HG03280 (cell line): ENCODE results near the gene CAPN3.

Source experiments
- ATAC-seq: cut with Tn5 transposase; IDR thresholded peaks from one replicate; pipeline ENCODE4 v1.9.1; 2021; ENCODE audit warnings: mild to moderate bottlenecking, moderate library complexity; ENCODE audit not compliant: unreplicated experiment

Gene CAPN3

GRCh38 chr15:42355291-42355690 lies 4.0 kb upstream of the CAPN3 start:
- no peak for ATAC-seq

GRCh38 chr15:42356851-42357250 lies 2.5 kb upstream of the CAPN3 start:
- ATAC-seq: no peak

DNA sequence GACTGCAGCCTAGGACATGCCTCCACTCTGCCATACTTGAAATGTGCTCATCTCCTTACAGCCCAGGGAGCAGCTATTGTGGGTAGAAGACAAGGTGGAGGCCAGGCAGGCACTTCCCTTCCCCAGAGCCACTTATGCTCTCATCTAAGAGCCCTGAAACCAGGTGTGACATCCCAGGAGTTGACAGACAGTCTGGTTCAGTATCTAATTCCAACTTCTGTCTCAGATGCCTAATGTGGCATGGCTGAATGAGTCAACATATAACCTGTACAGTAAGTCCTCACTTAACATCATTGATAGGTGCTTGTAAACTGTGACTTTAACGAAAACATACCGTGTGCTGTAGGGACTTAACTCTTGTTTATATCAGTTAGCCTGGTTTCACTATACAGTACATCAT lies 1.2 kb upstream of the CAPN3 start:
- no peak for ATAC-seq

DNA sequence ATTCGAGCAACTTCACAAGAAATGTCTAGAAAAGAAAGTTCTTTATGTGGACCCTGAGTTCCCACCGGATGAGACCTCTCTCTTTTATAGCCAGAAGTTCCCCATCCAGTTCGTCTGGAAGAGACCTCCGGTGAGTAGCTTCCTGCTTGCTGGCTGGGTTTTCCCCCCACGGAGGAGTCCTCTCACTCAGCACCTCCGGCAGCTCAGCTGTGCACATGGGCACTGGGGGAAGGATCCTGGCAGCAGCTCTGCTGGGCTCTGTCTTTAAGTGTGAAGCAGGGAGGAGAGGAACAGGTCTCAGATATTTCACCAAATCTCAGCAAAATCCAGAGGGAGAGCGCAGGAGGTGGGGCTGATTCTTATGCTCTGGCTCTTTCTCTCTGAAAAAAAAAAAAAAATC lies 684 bp downstream of the CAPN3 start:
- no peak for ATAC-seq

DNA sequence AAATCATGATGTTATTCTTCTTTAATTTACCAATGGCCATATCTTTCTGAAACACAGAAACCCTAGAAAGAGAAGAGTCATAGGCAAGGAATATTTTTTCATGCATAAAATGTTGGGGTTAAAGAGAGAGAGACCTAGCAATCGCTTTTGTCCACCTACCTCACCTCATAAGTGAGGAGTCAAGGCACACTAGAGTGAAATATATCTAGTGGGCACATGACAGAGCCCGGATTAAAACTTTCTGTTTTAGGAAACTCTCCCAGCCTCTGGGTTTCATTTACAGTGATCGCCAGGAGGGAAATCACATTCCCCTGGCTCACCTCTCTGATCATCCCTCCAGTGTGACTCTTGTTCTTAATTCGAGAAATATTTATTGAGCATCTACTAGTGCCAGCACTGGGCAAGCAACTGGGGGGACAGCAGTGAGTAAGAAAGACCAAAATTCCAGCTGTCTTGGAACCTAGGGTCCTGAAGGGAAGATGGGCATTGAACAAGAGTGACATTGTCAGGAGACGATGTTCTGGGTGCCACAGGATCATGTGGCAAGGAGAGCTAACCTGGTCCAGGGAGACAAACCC lies 1.3 kb downstream of the CAPN3 start:
- ATAC-seq: no peak

GRCh38 chr15:42363487-42363886 lies 4.2 kb downstream of the CAPN3 start:
- ATAC-seq: no peak

GRCh38 chr15:42363942-42364341 lies 4.6 kb downstream of the CAPN3 start:
- no peak for ATAC-seq

DNA sequence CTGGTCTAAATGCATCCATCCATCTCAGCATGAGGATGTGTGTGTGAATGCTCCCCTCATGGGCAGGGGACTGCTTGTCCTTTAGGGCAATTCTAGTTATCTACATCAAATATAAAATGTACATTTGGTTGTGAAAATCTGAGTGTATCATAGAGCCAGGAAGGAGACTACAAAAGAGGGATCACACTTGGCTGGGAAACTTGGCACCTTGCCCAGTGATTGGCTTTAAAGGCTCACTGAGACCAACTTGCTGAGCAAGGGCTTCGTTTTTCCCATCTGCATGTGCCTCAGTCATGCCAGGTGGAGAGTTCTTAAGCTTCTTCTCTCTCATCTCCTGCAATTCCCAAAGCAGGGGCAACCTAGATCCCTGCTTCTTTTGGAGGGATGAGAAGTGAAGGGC lies 5.2 kb downstream of the CAPN3 start:
- no peak for ATAC-seq

GRCh38 chr15:42365921-42366550 lies 6.7 kb downstream of the CAPN3 start:
- ATAC-seq: no peak

- no peak for ATAC-seq
Measured at GRCh38 chr15:42367041-42367440, 7.7 kb downstream of the CAPN3 start.

- no peak for ATAC-seq
Measured at GRCh38 chr15:42368096-42368495, 8.8 kb downstream of the CAPN3 start.

- ATAC-seq: no peak
Measured at GRCh38 chr15:42371096-42371495, 11.8 kb downstream of the CAPN3 start.

DNA sequence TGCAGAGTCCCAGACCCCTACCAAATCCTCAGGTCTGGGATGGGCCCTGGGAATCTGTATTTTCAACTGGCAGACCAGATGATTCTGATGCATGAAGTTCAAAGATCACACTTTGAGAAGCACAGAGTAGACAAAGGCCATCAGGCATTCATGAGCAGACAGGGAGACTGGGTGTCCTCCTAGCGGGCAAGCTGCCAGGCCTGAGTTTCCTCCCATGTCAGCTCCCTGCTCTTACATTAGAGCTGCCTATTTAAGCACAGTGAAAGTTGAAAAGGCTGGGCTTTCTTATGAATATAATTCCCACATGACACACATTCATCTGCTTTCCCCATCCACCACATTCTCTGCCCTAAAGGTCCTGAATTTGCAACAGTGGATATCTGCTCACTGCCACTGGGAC lies 14.0 kb downstream of the CAPN3 start:
- ATAC-seq: no peak

- no peak for ATAC-seq
Measured at GRCh38 chr15:42373936-42374335, 14.6 kb downstream of the CAPN3 start.

DNA sequence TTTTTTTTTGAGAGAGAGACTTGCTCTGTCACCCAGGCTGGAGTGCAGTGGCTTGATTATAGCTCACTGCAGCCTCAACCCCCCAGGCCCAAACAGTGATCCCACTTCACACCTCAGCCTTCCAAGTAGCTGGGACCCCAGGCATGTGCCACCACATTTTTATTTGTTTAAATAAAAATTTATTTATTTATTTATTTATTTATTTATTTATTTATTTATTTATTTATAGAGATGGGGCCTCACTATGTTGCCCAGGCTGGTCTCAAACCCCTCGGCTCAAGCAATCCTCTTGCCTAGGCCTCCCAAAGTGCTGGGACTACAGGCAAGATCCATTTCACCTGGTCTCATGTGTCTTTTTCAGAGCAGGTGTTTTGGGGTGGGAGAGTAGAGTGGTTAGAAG lies 15.5 kb downstream of the CAPN3 start:
- no peak for ATAC-seq

DNA sequence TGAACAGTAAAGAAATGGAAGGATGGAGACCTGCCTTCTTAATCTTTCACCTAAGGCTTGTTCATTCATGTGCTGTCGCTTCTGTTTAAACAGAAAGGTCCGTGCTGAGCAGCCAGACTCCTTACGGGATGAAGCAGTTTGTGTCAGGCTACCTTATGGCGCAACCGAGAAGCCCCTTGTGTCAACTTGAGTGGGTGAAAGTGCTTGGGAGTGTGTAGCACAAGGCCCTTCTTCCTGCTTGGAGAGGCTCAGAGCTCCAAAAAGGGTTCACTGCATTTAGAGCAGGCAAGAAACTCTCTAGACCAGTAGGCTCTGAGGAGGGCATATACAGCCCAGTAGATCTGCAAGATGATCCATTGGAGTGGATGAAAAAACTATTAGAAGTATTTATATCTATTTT lies 16.0 kb downstream of the CAPN3 start:
- ATAC-seq: no peak

DNA sequence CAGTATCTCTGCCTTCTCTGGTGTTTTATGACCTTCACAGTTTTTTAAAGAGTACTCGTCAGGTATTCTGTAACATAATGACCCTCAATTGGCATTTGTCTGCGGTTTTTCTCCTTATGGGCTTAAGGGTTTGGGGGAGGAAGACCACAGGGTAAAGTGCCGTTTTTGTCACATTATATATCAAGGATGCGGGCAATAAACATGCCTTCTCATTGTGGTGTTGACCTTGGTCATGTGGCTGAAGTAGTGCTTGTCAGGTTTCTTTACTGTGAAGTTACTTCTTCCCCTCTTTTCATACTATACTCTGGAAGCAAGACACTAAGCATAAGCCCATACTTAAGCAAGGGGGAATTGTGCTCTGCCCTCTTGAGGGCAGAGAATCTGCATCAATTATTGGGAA lies 16.6 kb downstream of the CAPN3 start:
- ATAC-seq: no peak

DNA sequence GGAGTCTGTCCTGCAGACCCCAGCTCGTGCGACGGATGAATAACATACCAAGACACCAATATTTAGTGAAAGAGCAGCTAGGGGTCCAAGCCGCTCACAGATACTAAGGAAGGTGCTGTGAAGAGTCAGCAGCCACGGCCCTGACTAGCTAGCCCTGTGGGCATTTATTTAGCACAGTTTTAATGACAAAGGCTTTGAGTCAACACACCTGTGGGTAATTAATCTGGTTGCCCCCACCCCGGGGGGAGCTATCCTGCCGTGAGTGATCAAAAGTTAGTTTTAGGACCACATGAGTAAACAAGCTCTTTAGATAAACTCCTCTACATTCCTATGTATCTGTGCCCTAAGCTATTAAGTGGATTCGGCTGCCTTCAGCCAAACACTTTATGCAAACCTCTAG lies 18.7 kb downstream of the CAPN3 start:
- ATAC-seq: no peak

GRCh38 chr15:42384597-42384996 lies 25.3 kb downstream of the CAPN3 start:
- ATAC-seq: no peak

DNA sequence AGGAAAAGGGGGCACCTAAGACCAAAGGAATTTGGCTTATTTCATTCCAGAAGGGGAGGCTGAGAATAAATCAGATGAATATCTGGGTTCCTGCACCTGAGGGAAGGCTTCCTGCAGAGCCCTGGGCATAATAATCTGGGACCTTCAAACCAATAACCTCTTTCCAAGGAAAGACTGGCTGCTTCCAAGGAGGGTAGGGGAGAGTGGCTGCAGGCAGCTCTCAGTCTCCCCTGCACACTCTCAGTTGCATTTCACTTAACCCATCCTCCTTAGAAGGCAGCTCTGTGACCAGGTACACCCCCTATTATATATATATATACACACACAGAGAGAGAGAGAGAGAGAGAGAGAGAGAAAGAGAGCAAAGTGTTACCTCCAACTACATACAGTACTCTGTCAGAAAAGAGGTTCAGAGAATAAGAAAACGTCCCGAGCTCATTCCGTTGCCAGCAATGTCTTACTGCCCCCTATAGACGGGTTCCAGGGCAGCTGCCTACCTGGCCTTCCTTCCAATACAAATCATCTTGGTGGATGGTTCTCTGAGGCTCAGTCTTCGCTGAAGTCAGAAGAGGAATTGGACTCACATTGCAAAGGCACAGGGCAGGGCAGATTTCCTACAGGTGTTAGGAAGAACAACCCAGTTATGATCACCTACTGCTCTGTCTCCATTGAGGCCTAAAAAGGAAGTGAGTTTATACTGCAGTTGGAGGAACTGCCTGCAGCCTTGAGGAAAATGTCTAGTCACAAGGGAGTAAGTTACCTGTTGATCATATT lies 26.1 kb downstream of the CAPN3 start:
- no peak for ATAC-seq

DNA sequence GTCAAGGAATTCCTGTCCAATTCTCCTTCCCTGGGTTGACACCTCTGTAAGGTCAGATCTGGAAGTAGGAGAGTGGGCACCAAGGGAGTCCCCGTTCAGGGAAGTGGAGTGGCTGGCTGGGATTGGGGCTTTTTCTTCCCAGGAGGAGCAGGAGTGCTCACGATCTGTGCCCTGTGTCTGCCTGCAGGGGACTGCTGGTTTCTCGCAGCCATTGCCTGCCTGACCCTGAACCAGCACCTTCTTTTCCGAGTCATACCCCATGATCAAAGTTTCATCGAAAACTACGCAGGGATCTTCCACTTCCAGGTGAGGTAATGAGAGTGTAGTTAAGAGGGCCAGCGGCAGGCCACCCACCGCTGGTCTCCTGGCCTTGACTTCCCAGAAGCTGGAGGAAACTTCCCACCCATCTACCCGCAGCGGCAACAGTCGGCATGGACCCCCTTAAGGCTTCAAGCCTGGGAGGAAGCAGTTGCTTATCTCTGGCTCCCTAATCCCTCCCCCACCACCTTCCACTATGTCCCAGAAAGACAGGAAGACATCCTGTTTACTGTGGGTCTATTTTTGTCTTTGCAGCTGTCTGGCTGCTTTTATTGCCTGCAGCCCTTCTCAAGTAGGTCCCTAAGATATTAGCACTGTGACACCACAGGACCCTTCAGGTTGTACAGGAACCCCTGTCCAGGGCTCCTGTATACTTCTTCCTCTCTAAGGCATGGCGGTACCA lies 26.8 kb downstream of the CAPN3 start:
- ATAC-seq: no peak

GRCh38 chr15:42387603-42388002 lies 28.3 kb downstream of the CAPN3 start:
- ATAC-seq: no peak
